Activated CD4-positive, alpha-beta T cell treated with anti-CD3 and anti-CD28 coated beads, Interleukin-2, amount 10 ng/mL, durations not matched to agents 24 days and 14 days (primary cell): ENCODE results near the gene NDUFA1. TPM values are rescaled to one million over a fixed set of nuclear protein-coding genes. Genes with fewer than 3 reads are reported as not detected.

Experiments
- total RNA-seq: library from RNA; stranded (reverse); gene quantifications from 2 replicates; pipeline ENCODE4 v1.2.3, GENCODE V29; 2022

The NDUFA1 gene
- total RNA-seq, 1 donor from 2014 or later = 79.0 TPM

Other genes starting within 250 kb of the NDUFA1 start
- 151 and 153 TPM in 2 replicates for gene SEPTIN6, start 178.7 kb upstream of the NDUFA1 start, total RNA-seq
- 0.35 and 0.45 TPM in 2 replicates for gene SOWAHD, start 113.2 kb upstream of the NDUFA1 start, total RNA-seq
- gene RPL39, start 80.2 kb upstream of the NDUFA1 start, total RNA-seq = 2,109 and 2,135 TPM in 2 replicates
- gene UPF3B, start 18.9 kb upstream of the NDUFA1 start, total RNA-seq = 12.4 and 12.6 TPM in 2 replicates
- gene RNF113A, start 99 bp upstream of the NDUFA1 start, total RNA-seq = 25.2 and 26.7 TPM in 2 replicates
- gene AKAP14, start 24.1 kb downstream of the NDUFA1 start, total RNA-seq = not detected in 2 replicates
- gene NKAP, start 71.9 kb downstream of the NDUFA1 start, total RNA-seq = 8.9 and 10.2 TPM in 2 replicates
- gene RHOXF2B, start 205.9 kb downstream of the NDUFA1 start, total RNA-seq = not detected in 2 replicates
- not detected in 2 replicates for gene RHOXF1, start 244.1 kb downstream of the NDUFA1 start, total RNA-seq